B cell (primary cell): Measurements from ENCODE around the gene KIF3A.

Experiments used
- EZH2 ChIP-seq: IDR thresholded peaks from 2 replicates; pipeline ENCODE4 v1.6.1; 2012; ENCODE audit warnings: borderline replicate concordance, low read depth, mild to moderate bottlenecking, moderate library complexity, low read length; ENCODE audit not compliant: insufficient read depth, poor library complexity, severe bottlenecking
- TF ChIP-seq, protein P1 (sequence below): fragments of 200-600 bp; IDR thresholded peaks from one replicate; pipeline ENCODE4 v1.8.0; 2022; ENCODE audit warnings: antibody characterized with exemption, mild to moderate bottlenecking

GRCh38 chr5:132754111-132754510, 16.8 kb upstream of the KIF3A start:
- TF ChIP-seq, protein P1, sequence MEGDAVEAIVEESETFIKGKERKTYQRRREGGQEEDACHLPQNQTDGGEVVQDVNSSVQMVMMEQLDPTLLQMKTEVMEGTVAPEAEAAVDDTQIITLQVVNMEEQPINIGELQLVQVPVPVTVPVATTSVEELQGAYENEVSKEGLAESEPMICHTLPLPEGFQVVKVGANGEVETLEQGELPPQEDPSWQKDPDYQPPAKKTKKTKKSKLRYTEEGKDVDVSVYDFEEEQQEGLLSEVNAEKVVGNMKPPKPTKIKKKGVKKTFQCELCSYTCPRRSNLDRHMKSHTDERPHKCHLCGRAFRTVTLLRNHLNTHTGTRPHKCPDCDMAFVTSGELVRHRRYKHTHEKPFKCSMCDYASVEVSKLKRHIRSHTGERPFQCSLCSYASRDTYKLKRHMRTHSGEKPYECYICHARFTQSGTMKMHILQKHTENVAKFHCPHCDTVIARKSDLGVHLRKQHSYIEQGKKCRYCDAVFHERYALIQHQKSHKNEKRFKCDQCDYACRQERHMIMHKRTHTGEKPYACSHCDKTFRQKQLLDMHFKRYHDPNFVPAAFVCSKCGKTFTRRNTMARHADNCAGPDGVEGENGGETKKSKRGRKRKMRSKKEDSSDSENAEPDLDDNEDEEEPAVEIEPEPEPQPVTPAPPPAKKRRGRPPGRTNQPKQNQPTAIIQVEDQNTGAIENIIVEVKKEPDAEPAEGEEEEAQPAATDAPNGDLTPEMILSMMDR = no peak
- no peak for TF ChIP-seq EZH2
